ENCODE measurements around the gene ENPP4. TPM values are rescaled to one million over a fixed set of nuclear protein-coding genes. Genes with fewer than 3 reads are reported as not detected.
A peak's percentile ranks its signal among the peaks of the same experiment; 100 is the strongest.
"Not testable (repeated sequence)": the region's sequence is repeated elsewhere in the genome, so short reads cannot be mapped to it uniquely, and the experiment has no call there.

ENPP4 gene, protein sequence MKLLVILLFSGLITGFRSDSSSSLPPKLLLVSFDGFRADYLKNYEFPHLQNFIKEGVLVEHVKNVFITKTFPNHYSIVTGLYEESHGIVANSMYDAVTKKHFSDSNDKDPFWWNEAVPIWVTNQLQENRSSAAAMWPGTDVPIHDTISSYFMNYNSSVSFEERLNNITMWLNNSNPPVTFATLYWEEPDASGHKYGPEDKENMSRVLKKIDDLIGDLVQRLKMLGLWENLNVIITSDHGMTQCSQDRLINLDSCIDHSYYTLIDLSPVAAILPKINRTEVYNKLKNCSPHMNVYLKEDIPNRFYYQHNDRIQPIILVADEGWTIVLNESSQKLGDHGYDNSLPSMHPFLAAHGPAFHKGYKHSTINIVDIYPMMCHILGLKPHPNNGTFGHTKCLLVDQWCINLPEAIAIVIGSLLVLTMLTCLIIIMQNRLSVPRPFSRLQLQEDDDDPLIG
- 5.1 TPM for total RNA-seq (ENCODE audit: insufficient read depth, low replicate concordance)

DNA sequence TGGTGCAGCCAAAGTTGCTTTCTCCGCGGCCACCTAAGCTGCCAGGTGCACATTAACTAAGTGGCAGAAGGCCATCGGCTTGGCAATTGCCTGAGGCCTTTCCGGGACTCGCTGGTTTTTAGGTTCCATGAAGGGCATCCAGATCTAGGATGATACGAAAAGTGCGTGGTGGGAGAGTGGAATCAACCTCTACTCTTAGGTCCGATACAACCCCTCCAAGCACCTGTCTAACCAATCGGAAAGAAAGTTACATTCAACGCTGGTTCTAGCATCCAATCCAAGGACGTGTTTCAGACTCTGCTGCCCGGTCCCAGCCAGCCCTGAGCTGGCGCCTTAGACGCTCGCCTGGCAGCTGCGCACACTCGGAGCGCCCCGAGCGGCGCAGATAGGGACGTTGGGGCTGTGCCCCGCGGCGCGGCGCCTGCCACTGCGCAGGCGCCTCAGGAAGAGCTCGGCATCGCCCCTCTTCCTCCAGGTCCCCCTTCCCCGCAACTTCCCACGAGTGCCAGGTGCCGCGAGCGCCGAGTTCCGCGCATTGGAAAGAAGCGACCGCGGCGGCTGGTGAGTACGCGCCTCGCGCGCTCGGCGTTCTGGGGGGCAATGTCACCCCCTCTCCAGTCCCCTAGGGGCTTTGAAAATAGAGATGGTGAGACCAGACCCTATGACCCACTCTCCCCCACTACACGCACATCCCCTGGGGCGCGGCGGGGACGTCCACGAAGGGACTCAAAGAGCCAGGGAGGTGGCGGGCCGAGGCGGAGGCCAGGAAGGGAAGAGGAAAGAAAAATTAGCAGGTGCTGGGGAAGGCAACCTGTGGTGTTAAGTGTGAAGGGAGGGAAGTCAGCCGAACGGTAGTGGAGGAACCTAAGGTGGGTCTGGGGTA lies at the start of gene ENPP4:
Gene ENPP4, plus strand, starts transcription at position 361 of the 883 bp plus-strand sequence. CDS start 9,595 bp downstream, outside the sequence.
- DNase-seq (ENCODE audit: low spot score), result peak; percentile 92

DNA sequence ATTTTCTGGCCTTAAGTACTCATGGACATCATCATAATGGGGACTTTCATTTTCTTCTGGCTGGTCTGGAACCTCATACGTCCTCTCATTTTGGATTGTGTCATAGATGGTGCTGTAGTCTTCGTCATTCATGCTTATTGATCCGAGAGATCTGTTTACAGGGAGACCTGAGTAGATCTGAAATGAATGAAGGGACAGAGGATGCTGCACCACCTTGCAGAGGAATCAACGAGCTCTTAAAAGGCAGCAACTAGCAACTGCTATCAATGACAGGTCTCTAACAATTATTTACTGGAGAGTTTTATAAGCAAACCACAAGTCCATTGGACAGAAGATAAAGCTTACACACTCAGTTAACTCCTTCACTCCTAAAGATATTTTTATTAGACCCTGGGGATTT lies 49.7 kb upstream of the ENPP4 start:
- no peak for DNase-seq (ENCODE audit: low spot score)

DNA sequence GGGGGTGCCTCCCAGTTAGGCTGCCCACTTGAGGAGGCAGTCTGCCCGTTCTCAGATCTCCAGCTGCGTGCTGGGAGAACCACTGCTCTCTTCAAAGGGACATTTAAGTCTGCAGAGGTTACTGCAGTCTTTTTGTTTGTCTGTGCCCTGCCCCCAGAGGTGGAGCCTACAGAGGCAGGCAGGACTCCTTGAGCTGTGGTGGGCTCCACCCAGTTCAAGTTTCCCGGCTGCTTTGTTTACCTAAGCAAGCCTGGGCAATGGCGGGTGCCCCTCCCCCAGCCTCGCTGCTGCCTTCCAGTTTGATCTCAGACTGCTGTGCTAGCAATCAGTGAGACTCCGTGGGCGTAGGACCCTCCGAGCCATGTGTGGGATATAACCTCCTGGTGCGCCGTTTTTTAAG lies 44.1 kb upstream of the ENPP4 start:
- not testable (repeated sequence) for DNase-seq (ENCODE audit: low spot score)

DNA sequence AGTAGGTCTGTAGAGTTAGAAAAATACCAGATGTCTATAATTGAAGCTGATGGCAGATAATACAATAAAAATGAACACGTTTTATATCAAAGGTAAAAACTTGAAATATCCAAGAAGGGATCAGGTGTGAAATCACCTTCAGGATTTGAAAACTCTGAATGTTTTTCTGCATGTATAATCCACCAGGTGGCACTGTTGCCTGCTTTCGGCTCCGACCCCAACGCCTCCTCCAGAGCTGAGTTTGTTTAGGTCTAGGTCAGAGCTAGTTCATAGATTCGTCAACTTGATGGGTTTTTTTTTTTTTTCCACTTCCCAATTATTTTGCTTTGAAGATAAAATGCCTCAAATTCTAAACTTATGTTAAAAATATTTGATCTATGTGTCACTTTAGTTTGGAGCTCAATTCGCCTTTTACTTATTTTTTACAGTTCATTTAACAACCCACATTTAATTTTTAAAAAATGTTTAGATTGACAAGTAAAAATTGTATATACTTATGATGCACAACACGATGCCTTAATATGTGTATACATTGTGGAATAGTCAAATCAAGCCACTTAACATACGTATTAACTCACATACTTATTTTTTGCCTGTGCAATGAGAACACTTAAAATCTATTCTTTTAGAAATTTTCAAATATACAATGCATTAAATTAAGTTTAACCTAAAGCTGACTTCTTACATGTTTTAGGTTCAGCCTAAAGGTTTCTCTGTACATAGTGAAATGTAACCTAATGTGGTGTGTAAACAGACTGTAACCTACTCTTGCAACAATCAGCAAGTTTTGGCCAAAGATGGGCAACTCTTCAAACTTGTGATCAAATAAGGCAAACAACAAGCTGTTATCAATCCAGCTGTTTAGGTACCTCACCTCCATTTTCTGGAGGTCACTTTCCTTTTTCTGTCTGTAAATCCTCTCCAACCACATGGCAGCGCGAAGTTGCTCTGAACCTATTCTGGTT lies 39.4 kb upstream of the ENPP4 start:
- peak; percentile 49 for DNase-seq (ENCODE audit: low spot score)

DNA sequence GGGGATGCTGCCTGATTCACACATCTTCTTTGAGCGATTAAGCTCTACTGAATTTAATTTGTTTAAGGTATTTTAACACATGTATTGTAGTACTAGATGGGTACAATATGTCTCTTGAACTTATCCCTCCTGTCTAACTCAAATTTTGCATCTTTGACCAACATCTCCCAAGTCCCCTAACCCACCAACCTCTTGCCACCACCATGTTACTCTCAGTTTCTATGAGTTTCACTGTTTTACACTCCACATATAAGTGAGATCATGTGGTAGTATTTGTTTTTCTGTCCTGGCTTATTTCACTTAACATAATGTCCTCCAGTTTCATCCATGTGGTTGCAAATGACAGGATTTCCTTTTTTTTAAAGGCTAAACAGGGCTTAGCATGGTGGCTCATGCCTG lies 38.7 kb upstream of the ENPP4 start:
- DNase-seq (ENCODE audit: low spot score), result no peak

DNA sequence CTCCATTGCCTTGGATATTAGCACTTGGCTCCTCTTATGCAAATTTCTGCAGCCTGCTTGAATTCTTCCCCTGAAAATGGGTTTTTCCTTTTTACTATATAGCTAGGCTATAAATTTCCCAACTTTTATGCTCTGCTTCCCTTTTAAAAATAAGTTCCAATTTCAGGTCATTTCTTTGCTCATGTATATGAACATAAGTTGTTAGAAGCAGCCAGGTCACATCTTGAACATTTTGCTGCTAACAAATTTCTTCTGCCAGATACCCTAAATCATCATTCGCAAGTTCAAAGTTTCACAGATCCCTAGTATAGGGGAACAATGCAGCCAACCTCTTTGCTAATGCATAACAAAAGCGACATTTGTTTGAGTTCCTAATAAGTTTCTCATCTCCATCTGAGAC lies 34.5 kb upstream of the ENPP4 start:
- DNase-seq (ENCODE audit: low spot score), result no peak

DNA sequence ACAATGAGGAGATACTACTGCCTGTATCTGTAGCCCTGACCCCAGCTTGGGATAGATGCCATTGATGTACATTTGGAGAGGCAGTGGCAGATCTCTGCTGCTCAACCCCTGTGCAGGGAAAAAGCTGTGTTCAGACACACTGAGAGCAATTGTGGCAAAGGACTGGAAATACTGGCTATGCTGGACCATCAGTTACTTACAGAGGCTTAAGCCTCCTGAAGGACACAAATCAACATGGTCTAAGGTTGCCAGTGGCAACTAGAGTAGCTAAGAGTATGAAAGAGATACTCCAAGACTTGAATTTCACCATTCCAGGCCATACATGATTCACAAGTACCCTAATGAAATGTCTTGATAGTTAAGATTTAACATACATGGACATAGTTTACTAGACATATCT lies 32.4 kb upstream of the ENPP4 start:
- DNase-seq (ENCODE audit: low spot score), result peak; percentile 2

DNA sequence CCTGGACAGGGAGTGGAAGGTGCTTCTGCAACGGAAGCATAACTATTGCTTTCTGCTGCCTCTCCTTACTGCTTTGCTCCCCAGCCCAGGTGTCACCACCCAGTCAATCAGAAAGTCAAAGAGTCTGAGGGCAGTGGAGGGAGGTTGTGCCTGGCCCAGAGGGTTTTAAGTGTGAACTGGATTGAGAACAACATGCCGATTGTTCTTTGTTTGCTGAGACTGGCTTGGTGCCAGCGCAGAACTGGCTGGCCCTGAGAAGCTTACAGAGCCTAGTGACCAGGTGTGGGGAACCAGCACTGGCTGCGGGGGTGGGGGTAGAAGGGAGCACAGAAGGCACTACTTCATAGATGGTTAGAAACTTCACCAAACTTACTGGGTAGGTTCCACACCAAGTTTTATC lies 31.1 kb upstream of the ENPP4 start:
- DNase-seq (ENCODE audit: low spot score), result no peak

DNA sequence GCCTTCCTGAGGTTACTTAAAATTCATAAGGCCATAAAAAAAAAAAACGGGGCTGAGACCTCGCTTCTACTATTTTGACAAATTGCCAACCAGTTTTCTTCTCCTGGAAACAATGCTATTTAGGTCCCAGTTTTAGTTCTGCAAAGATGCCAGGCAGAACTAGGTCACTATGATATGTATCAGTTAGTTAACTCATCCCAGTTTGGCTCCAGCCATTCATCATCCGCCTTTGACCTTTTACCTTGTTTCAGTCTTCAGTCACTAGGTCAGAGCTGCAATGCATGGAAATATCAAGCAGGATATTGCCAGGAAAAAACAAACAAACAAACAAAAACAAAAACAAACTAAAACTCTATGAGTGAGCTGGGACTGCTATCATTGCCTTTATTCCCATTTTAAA lies 29.8 kb upstream of the ENPP4 start:
- no peak for DNase-seq (ENCODE audit: low spot score)

DNA sequence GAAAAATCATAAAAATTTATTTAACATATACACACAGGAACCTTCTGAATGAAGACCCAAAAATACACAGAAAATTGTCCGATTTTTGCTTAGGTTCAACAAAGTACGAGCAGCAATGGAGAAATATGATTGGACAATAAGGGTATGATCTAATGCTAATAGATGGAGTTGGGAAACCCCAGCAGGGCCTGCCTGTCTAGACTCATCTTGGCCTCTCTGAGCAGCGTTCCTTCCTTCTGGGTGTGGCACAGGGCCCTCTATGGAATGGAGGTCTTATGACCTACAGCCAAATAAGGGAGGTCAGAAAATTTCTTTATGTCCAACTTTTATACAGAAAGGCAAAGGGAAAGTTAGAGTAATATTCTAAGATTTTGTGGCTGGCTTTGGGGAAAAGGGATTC lies 27.7 kb upstream of the ENPP4 start:
- no peak for DNase-seq (ENCODE audit: low spot score)

DNA sequence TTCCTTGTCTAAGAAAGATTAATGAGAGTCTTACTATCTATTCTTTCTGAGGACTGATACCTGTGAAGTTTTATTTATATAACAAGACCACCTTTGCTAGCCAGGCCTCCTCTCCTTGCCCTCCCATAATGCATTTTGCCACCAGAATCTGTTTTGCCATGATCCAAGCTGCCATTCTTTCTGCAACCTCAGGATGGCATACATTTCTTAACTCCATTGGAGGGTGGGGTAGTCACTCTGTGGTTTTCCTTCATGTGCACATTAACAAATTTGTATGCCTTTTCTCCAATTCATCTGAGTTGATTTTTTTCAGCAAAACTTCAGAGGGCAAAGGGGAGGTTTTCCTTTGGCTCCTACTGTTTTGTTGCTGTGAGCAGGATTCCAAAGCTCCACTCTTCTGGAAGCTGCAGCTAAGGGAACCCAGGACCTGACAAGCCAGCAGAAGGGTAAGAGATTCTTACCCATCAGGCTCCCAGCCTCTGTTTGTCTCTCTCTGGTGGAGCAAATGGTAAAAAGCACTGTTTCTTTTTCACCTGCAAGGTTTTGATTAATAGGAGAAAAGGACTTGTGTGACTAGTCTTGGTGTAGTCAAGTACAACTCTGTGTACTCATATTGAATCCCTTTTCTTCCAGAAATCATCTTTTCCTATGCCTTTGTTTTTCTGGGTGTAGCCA lies 26.2 kb upstream of the ENPP4 start:
- no peak for DNase-seq (ENCODE audit: low spot score)

DNA sequence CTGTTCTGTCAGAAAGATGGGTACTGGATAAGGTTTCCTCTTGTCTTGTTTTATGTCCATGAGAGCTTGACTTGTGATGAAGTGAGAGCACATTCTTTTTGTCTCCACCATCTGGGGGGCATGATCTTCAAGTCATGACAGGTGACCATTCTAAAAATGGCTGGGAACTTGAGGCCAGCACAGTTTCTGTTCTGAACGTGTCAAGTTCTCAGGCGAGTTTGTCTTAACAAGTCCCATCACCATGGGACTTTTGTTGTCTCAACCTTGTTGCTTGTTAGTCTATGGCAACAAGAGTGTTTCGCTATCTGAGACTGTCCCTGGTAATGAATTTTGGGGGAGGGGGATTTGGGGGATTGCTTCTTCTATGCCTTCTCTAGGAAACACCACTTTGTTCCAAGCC lies 25.6 kb upstream of the ENPP4 start:
- no peak for DNase-seq (ENCODE audit: low spot score)

DNA sequence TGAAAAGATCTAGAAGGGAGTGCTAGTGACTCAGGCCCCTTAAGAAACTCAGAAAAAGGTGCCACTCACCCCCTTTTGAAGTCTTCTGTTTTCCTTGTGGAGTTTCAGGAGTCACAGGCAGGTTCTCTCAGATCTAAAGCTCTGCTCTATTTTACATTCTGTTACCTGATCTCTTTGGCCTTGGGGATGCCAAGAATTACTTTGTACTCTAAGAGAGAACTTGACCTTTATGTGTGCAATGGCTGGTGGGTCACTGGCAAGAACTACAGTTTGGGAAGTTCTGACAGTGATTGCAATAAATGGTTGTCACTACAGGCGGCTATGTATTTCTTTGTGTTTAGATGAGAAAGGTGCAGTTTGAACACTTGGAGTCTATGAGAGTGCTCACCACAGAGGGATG lies 24.2 kb upstream of the ENPP4 start:
- DNase-seq (ENCODE audit: low spot score), result no peak

DNA sequence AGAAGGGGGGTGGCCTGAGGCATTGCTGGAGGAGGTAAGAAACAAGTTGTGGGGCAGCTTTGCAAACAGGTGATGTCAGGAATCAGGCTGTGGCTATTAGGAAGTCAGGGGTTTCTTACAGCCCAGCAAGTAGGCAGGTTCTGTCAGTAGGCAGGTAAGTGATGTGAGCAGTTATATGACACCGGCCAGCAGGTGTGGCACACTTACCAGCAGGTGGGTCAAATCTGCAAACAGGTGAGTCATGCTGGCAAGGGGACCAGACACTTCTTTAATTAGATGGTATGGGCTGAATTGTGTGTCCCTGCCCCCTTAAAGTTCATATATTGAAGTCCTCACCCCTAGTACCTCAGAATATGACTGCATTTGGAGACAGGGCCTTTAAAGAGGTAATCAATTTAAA lies 16.4 kb upstream of the ENPP4 start:
- no peak for DNase-seq (ENCODE audit: low spot score)

DNA sequence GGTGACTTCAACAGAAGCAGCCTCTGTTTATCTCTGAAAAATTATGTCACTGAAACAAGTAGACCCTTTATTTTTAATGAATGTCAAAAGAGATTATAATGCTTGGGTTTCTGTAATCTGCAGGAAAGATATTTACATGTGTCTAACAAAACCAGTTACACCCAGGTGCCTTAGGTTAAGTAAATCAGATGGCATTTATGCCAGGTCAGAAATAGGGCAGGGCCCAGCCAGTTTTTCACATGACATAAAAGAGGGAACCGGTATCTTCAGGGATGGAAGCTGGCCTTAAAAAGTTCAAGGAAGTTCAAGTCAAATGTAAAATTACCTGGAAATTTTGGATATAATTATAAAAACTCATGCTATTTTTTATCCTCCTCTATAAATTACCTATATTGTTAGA lies 14.2 kb upstream of the ENPP4 start:
- DNase-seq (ENCODE audit: low spot score), result no peak

DNA sequence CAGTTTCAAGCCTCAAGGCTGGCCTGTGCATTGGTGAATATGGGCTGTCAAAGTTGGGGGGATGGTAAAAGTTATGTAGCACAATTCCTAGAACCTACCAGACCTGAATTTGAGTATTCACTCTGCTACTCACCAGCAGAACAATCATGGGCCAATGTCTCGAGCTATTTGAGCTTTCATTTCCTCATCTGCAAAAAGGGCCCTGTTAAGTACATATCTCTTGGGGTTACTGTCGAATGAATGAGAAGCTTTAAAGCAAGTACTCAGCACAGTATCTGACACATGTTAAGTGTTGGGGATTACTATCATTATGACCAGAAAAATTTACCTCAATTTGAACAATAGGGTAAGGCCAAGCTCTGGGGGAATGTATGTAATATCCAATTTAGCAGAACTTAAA lies 13.5 kb upstream of the ENPP4 start:
- no peak for DNase-seq (ENCODE audit: low spot score)

DNA sequence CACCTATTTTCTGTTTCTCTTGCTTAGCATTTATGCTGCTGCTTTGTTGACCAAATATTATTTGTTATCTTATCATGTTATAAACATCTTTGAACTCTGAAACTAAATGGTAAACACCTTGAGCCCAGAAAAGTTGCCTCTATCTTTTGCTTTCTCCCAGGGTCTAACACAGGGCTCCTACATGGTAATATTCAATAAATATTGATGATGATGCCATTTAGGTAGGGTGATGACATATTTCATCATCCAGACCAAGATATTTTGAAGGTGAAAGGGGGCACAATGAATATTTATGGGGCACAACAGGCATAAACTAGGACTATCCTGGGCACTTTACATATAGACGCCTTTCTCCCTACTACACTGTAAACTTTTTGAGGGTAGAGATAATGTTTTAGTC lies 11.6 kb upstream of the ENPP4 start:
- no peak for DNase-seq (ENCODE audit: low spot score)

DNA sequence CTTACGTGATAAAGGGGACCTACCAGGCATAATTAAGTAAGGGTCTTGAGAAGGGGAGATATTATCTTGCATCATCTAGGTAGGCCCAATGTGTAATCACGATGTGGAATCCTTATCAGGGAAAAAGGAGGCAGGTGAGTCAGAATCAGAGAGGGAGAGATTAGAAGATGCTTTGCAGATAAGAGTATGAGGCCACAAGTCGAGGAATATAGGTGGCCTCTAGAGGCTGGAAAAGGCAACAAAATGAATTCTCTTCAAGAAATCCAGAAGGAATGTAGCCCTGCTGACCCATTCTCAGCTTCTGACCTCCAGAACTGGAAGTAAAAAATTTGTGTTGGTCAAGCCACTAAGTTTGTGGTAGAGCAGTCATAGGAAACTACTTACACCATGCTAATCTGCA lies 11.0 kb upstream of the ENPP4 start:
- no peak for DNase-seq (ENCODE audit: low spot score)

DNA sequence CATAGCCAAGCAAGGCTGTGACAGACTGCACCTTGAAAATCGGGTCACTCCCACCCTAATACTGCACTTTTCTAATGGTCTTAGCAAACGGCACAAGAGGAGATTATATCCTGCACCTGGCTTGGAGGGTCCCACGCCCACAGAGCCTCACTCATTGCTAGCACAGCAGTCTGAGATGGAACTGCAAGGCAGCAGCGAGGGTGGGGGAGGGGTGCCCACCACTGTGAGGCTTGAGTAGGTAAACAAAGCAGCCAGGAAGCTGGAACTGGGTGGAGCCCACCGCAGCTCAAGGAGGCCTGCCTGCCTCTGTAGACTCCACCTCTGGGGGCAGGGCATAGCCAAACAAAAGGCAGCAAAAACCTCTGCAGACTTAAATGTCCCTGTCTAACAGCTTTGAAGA lies 10.1 kb upstream of the ENPP4 start:
- DNase-seq (ENCODE audit: low spot score), result not testable (repeated sequence)

DNA sequence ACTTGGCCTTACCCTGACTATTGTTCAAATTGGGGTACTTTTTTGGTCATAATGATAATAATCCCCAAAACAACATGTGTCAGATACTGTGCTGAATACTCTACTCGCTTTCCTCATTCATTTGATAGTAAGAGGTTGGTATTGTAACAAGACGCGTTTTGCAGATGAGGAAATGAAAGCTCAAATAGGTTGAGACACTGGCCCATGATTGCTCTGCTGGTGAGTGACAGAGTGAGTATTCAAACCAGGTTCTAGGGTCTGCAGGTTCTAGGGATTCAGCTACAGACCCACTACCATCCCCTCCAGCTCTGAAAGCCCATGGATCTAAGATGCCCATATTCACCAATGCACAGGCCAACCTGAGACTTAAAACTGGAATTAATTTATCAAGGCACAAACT lies 1.3 kb upstream of the ENPP4 start:
- no peak for DNase-seq (ENCODE audit: low spot score)

DNA sequence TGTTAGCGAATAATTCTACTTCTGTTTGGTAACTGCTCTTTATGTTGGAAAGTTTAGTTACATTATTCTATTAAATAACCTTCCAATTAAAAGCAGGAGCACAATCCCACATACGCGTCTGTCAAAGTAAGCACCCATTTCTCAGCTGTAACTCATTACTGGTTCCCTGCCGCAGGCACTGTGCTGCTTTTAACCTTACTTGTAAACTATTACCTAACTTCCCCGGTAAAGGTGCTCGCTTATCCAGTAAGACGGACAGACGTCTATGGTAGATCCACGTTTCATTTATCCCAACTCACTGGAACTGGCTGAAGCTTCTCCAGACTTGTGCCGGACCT lies 529 bp upstream of the ENPP4 start:
- no peak for DNase-seq (ENCODE audit: low spot score)
